Ovary (tissue), 9 donors: ENCODE measurements around the gene P4HA2. TPM values are rescaled to one million over a fixed set of nuclear protein-coding genes. Genes with fewer than 3 reads are reported as not detected.

Experiments
- DNase-seq, 5 donors: peaks; one replicate each; pipeline ENCODE4 v3.0.0-alpha.2; 2019 to 2020
- H3K27ac ChIP-seq, 2 donors: fragments of 200-600 bp; one replicate each; pipeline versions ENCODE4 v1.5.1 to v1.8.0; 2019 to 2022
- H3K27me3 ChIP-seq: fragments of 200-600 bp; one replicate; pipeline ENCODE4 v1.8.0; 2022
- H3K36me3 ChIP-seq: fragments of 200-600 bp; sonication (generic); one replicate; pipeline ENCODE4 v1.5.1; 2019
- H3K4me1 ChIP-seq: one replicate; pipeline ENCODE4 v1.8.1; 2013; ENCODE audit warnings: mild to moderate bottlenecking, moderate library complexity; ENCODE audit not compliant: insufficient read depth
- H3K4me3 ChIP-seq: fragments of 200-600 bp; sonication (generic); one replicate; pipeline ENCODE4 v1.5.1; 2017
- H3K9me3 ChIP-seq, 2 donors: fragments of 200-600 bp in 1 of 2; sonication (generic) in 1 of 2; one replicate each; pipeline versions ENCODE4 v1.5.1 to v1.8.1; 2013 to 2019; ENCODE audit warnings: mild to moderate bottlenecking in 1 of 2, moderate library complexity in 1 of 2
- CTCF ChIP-seq, 3 donors: fragments of 450-650 bp in 2 of 3; fragments of 200-600 bp in 1 of 3; IDR thresholded peaks; one replicate each; pipeline versions ENCODE4 v1.5.1 to v1.8.0; 2016 to 2022; ENCODE audit warnings: antibody characterized with exemption in 3 of 3, mild to moderate bottlenecking in 1 of 3
- EP300 ChIP-seq: sonication (generic); formaldehyde crosslinking; IDR thresholded peaks from one replicate; pipeline ENCODE4 v1.6.1; 2017; ENCODE audit warnings: antibody characterized with exemption
- POLR2A ChIP-seq: fragments of 450-650 bp; IDR thresholded peaks from one replicate; pipeline ENCODE4 v1.6.1; 2017; ENCODE audit warnings: antibody characterized with exemption, mild to moderate bottlenecking, moderate library complexity
- WGBS, 3 donors: extraction: QIAGEN DNeasy Blood & Tissue Kit in 1 of 3; methylation state at CpG; one replicate each; pipeline versions ENCODE4 v1.1.5 to v1.1.7; 2013 to 2017; 5-methylcytosine and 5-hydroxymethylcytosine counted together
- intact Hi-C, 4 donors: fragments of 100-400 bp; cut with DNase I; formaldehyde crosslinking; loops; one replicate each; pipeline versions ENCODE4 v1.11.0 to v1.15.1; 2022 to 2023
- polyA plus RNA-seq, 2 donors: library from polyadenylated mRNA; stranded (reverse); fragments of 200-250 nt in 1 of 2; fragments of 350-450 nt in 1 of 2; fragmentation: Illumina TruSeq in 1 of 2; extraction: RNeasy Lipid Tissue Mini Kit (QIAGEN cat#74804) in 1 of 2; gene quantifications; one replicate each; pipeline ENCODE4 v1.2.3, GENCODE V29; 2013 to 2014
- total RNA-seq, 7 donors: library from RNA; depleted of rRNA in 2 of 7; stranded (reverse); fragments of >200 nt in 2 of 7; fragmentation: NEBNext Ultra II Directional in 3 of 7; extraction: Animal tissue kit (Norgen Biotek cat#: 25700) in 3 of 7; gene quantifications; one replicate each; pipeline versions ENCODE4 v1.1.0 to v1.2.4, GENCODE V29; 2016 to 2023
- donor health status: DM: no; HTN: no; CAD: no; lungs with moderate emphysema.
- donor health status: DM: no; HTN: no; CAD: no.
- donor health status: Bipolar disorder and iron deficiency.
- donor health status: DM: yes; HTN: yes; CAD: no.
- donor health status: DM: no; HTN: no; CAD: no.
- donor health status: DM: yes; HTN: yes; CAD: no.

Gene P4HA2
- total and polyA plus RNA-seq, 9 donors, result 3.9 to 36.9 (median 15.4) TPM

GRCh38 chr5:132250547-132250946, 22.9 kb upstream of the P4HA2 start:
- Histone ChIP-seq H3K4me1 (peaks cover 5% of the 10 kb centered on the region), H3K9me3 (no peaks in the 10 kb centered on the region), H3K4me3 (no peak overlapping the region), H3K27me3 (no peaks in the 10 kb centered on the region), H3K27ac (no peak overlapping the region), H3K36me3 (no peaks in the 10 kb centered on the region)
- DNase-seq, result no peak
- TF ChIP-seq EP300, result no peak
- no peak for TF ChIP-seq POLR2A
- TF ChIP-seq CTCF (IDR thresholded peaks at IDR 0.05), result no peak
- intact Hi-C loops, result no loop called here
- WGBS, 3 donors, result 96 to 100% (median 100%) methylated on average over 2 of the region's 2 CpGs

GRCh38 chr5:132246806-132247205, 19.2 kb upstream of the P4HA2 start:
- TF ChIP-seq POLR2A (no peak), EP300 (no peak), CTCF (IDR thresholded peaks at IDR 0.05) (no peak)
- no peak for DNase-seq
- intact Hi-C loops, result no loop called here
- Histone ChIP-seq H3K4me1 (no peaks in the 10 kb centered on the region), H3K4me3 (no peak overlapping the region), H3K9me3 (peaks cover 0 to 3% of the 10 kb centered on the region in 2 donors), H3K27me3 (no peaks in the 10 kb centered on the region), H3K27ac (no peak overlapping the region), H3K36me3 (no peaks in the 10 kb centered on the region)

GRCh38 chr5:132245593-132245992, 17.9 kb upstream of the P4HA2 start:
- no peak for TF ChIP-seq POLR2A
- TF ChIP-seq EP300, result no peak
- TF ChIP-seq CTCF (IDR thresholded peaks at IDR 0.05), result no peak

GRCh38 chr5:132243366-132243977, 15.8 kb upstream of the P4HA2 start:
- Histone ChIP-seq H3K9me3 (peaks cover 0 to 3% of the 10 kb centered on the region in 2 donors), H3K27ac (no peak overlapping the region), H3K4me1 (no peaks in the 10 kb centered on the region), H3K27me3 (no peaks in the 10 kb centered on the region), H3K4me3 (no peak overlapping the region), H3K36me3 (no peaks in the 10 kb centered on the region)
- intact Hi-C loops, result no loop called here
- 88 to 97% (median 96%) methylated on average over 3 of the region's 3 CpGs for WGBS, 3 donors
- TF ChIP-seq POLR2A (no peak), EP300 (no peak), CTCF (IDR thresholded peaks at IDR 0.05) (no peak)
- peak in 1 of 5 donors; percentile 1 for DNase-seq

More at GRCh38 chr5:132245593-132245992, 17.9 kb upstream of the P4HA2 start:
- Histone ChIP-seq H3K36me3 (no peaks in the 10 kb centered on the region), H3K4me1 (no peaks in the 10 kb centered on the region), H3K27ac (no peak overlapping the region), H3K27me3 (no peaks in the 10 kb centered on the region), H3K9me3 (peaks cover 0 to 3% of the 10 kb centered on the region in 2 donors), H3K4me3 (no peak overlapping the region)
- intact Hi-C loops, result no loop called here
- WGBS, 3 donors, result 6 to 14% (median 8%) methylated on average over 1 of the region's 1 CpG
- no peak for DNase-seq
